ENCODE measurements around the gene C12orf56.

Gene C12orf56

GRCh38 chr12:64390275-64390851 lies at the start of gene C12orf56:
Gene C12orf56, minus strand, starts transcription at chr12:64390758. Its CDS starts 193 bp downstream, at chr12:64390565.
- no peak for DNase-seq

- DNase-seq = no peak
Measured at GRCh38 chr12:64440100-64440499, 49.5 kb upstream of the C12orf56 start.

- DNase-seq = no peak
Measured at GRCh38 chr12:64433915-64434314, 43.4 kb upstream of the C12orf56 start.

GRCh38 chr12:64431791-64432190 lies 41.2 kb upstream of the C12orf56 start:
- no peak for DNase-seq

- no peak for DNase-seq
Measured at GRCh38 chr12:64430886-64431285, 40.3 kb upstream of the C12orf56 start.

- no peak for DNase-seq
Measured at GRCh38 chr12:64428956-64429355, 38.4 kb upstream of the C12orf56 start.

GRCh38 chr12:64427988-64428387 lies 37.4 kb upstream of the C12orf56 start:
- no peak for DNase-seq

GRCh38 chr12:64419696-64420095 lies 29.1 kb upstream of the C12orf56 start:
- no peak for DNase-seq

GRCh38 chr12:64418209-64418608 lies 27.7 kb upstream of the C12orf56 start:
- DNase-seq = no peak

GRCh38 chr12:64413884-64414283 lies 23.3 kb upstream of the C12orf56 start:
- no peak for DNase-seq

- no peak for DNase-seq
Measured at GRCh38 chr12:64412459-64412858, 21.9 kb upstream of the C12orf56 start.

GRCh38 chr12:64411427-64411826 lies 20.9 kb upstream of the C12orf56 start:
- DNase-seq = no peak

GRCh38 chr12:64407342-64408223 lies 17.0 kb upstream of the C12orf56 start:
- no peak for DNase-seq

GRCh38 chr12:64404470-64405256 lies 14.1 kb upstream of the C12orf56 start:
- peak; percentile 64 to 90 for DNase-seq

GRCh38 chr12:64403707-64404469 lies 13.3 kb upstream of the C12orf56 start, which contains the start of gene XPOT:
Gene XPOT, plus strand, starts transcription at chr12:64404392. Its CDS starts 5,644 bp downstream, at chr12:64410036.
- peak; percentile 90 to 97 for DNase-seq

- DNase-seq = no peak
Measured at GRCh38 chr12:64402181-64402580, 11.6 kb upstream of the C12orf56 start.

- DNase-seq = peak; percentile 25 to 43
Measured at GRCh38 chr12:64400041-64400440, 9.5 kb upstream of the C12orf56 start.

- no peak for DNase-seq
Measured at GRCh38 chr12:64395739-64396138, 5.2 kb upstream of the C12orf56 start.

GRCh38 chr12:64392221-64392620 lies 1.7 kb upstream of the C12orf56 start:
- DNase-seq = peak in 1 of 2 experiments; percentile 19

GRCh38 chr12:64389154-64389553 lies 1.4 kb downstream of the C12orf56 start:
- DNase-seq = peak; percentile 79 to 81

GRCh38 chr12:64387197-64387816 lies 3.3 kb downstream of the C12orf56 start:
- no peak for DNase-seq

GRCh38 chr12:64385468-64385867 lies 5.1 kb downstream of the C12orf56 start:
- DNase-seq = no peak

Measured in NCI-H526 (cell line).